GM18951 (cell line): ENCODE data around the gene HPCA.

Source experiments
- POLR2A ChIP-seq: IDR thresholded peaks from 4 replicates; pipeline ENCODE4 v1.6.1; 2011; ENCODE audit warnings: mild to moderate bottlenecking; ENCODE audit not compliant: insufficient read length, insufficient read depth; ENCODE audit errors: extremely low read depth
- in situ Hi-C: fragments of 300-500 bp; cut with MboI; formaldehyde crosslinking; loops from one replicate; pipeline ENCODE4 v1.12.0; 2022; ENCODE audit warnings: low sequenced_read_pairs, mixed read lengths, inconsistent platforms; ENCODE audit not compliant: unreplicated experiment

The HPCA gene

GRCh38 chr1:32886004-32886827 is at the start of gene HPCA:
Gene HPCA, plus strand, starts transcription at chr1:32886491. Its CDS starts 2,408 bp downstream, at chr1:32888899.
- TF ChIP-seq POLR2A, result no peak
- in situ Hi-C loops, result no loop called here

GRCh38 chr1:32848354-32849063 is 37.8 kb upstream of the HPCA start:
- TF ChIP-seq POLR2A, result no peak
- in situ Hi-C loops, result no loop called here

- TF ChIP-seq POLR2A, result no peak
- in situ Hi-C loops, result no loop called here
Measured at GRCh38 chr1:32855861-32856617, 30.3 kb upstream of the HPCA start.

- TF ChIP-seq POLR2A, result no peak
- in situ Hi-C loops, result no loop called here
Measured at GRCh38 chr1:32858136-32858535, 28.2 kb upstream of the HPCA start.

GRCh38 chr1:32858791-32859190 is 27.5 kb upstream of the HPCA start:
- TF ChIP-seq POLR2A, result no peak
- in situ Hi-C loops, result no loop called here

GRCh38 chr1:32859915-32860314 is 26.4 kb upstream of the HPCA start:
- in situ Hi-C loops, result no loop called here
- TF ChIP-seq POLR2A, result no peak

- in situ Hi-C loops, result no loop called here
- no peak for TF ChIP-seq POLR2A
Measured at GRCh38 chr1:32860566-32860965, 25.7 kb upstream of the HPCA start.

- in situ Hi-C loops, result no loop called here
- no peak for TF ChIP-seq POLR2A
Measured at GRCh38 chr1:32861904-32862695, 24.2 kb upstream of the HPCA start.

GRCh38 chr1:32863218-32863880 is 22.9 kb upstream of the HPCA start:
- no peak for TF ChIP-seq POLR2A
- in situ Hi-C loops, result no loop called here

- no peak for TF ChIP-seq POLR2A
- in situ Hi-C loops, result no loop called here
Measured at GRCh38 chr1:32863881-32864245, 22.4 kb upstream of the HPCA start.

- in situ Hi-C loops, result no loop called here
Measured at GRCh38 chr1:32864375-32865019, 21.8 kb upstream of the HPCA start.

More at GRCh38 chr1:32864375-32865019, 21.8 kb upstream of the HPCA start:
- no peak for TF ChIP-seq POLR2A
